CD4-positive, alpha-beta T cell treated with Interleukin-4 for 1 hour (primary cell): ENCODE data around the gene SIX6.
"Not testable (repeated sequence)": the region's sequence is repeated elsewhere in the genome, so short reads cannot be mapped to it uniquely, and the experiment has no call there.

Source experiments
- DNase-seq, 2 donors: peaks; one replicate each; pipeline ENCODE4 v3.0.0-alpha.2; 2020 to 2022

The SIX6 gene

GRCh38 chr14:60508707-60509437 lies at the start of gene SIX6:
Gene SIX6 (plus strand): TSS chr14:60509146. CDS start chr14:60509399, 253 bp downstream.
- DNase-seq: no peak

- not testable (repeated sequence) for DNase-seq
These were observed 28.7 kb upstream of the SIX6 start for GRCh38 chr14:60480248-60480647.

- DNase-seq: no peak
These were observed 26.2 kb upstream of the SIX6 start for GRCh38 chr14:60482743-60483142.

GRCh38 chr14:60485057-60485597 lies 23.8 kb upstream of the SIX6 start:
- no peak for DNase-seq

GRCh38 chr14:60485598-60486251 lies 23.2 kb upstream of the SIX6 start, which contains the start of gene C14orf39:
Gene C14orf39 (minus strand): TSS chr14:60486063. CDS start chr14:60485078, 985 bp downstream.
- no peak for DNase-seq

DNA sequence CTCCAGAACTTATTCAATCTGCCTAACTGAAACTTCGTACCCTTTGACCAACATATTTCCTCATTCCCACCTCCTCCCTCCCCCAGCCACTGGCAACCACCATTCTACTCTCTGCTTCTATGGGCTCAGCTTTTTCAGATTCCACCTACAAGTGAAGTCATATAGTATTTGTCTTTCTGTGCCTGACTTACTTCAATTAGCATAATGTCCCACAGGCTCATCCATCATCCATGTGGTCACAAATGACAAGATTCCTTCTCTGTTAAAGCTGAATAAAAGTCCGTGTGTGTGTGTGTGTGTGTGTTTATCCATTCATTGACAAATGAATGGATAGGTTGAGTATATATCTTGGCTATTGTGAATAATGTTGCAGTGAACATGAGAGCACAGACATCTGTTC lies 21.7 kb upstream of the SIX6 start:
- DNase-seq: no peak

GRCh38 chr14:60488175-60488574 lies 20.8 kb upstream of the SIX6 start:
- no peak for DNase-seq

DNA sequence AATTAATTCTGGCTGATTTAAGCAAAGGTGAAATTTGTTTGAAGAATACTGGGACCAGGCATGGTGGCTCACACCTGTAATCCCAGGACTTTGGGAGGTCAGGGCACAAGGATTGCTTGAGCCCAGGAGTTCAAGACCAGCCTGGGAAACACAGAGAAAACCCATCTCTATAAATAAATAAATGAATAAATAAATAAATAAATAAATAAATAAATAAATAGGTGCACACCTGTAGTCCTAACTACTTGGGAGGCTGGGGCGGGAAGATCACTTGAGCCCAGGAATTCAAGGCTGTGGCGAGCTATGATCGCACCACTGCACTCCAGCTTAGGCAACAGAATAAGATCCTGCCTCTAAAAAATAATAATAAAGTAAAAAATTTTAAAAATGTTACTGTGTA lies 18.7 kb upstream of the SIX6 start:
- no peak for DNase-seq

DNA sequence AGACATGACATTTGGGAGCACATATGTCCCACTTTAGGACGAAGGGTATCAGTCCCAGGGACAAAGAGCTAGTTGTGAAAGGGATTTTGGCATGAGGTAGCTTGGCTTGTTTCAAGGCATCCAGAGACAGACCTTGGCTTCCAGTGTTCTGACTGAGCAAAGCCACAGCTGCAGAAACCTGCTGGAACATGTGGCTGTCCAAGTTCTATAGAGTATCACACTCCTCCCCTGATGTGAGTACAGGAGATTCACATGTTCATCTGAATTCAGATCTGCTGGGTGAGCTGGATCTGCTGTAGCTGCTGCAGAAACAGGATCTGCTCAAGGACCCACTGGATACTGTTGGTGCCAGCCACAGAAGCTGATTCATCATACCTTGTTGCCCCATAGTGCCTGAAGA lies 13.0 kb upstream of the SIX6 start:
- DNase-seq: no peak

GRCh38 chr14:60502541-60502940 lies 6.4 kb upstream of the SIX6 start:
- no peak for DNase-seq

DNA sequence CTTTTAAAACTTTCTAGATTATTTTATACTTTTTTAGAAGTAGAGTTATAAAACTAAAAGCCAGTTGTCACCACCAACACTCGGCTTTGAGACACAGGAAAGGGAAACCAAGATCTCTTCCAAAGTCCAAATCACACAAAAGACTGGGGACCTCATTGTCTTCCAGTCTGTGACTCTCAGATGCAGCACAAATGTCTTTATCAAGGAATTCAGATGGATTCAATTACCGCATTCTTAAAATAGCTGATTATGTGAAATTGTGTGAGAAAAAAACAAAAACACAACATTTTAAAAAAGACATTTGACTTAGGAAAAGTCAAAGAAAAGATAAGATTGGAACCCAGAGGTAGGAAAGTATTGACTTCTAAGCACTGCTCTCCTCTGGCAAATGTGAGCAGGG lies 3.5 kb upstream of the SIX6 start:
- no peak for DNase-seq

DNA sequence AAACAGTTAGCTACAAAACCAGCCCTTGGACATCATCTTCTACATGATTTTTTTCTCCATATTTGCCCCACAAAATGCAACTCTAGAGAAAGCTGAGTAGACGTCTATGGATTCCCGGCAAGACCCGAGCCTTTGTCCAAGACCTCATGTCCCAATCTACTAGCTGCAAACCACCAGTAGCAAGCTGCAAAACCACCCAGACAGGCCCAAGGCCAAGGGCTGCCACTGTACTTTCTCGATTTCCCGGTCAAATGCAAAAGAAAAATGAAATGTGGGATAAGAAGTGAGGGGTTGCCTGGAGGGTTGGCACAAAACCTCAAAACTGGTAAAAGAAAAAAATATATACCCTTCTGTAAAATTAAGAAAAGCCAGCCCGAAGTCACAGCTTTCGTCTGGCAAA lies 2.9 kb upstream of the SIX6 start:
- DNase-seq: no peak

DNA sequence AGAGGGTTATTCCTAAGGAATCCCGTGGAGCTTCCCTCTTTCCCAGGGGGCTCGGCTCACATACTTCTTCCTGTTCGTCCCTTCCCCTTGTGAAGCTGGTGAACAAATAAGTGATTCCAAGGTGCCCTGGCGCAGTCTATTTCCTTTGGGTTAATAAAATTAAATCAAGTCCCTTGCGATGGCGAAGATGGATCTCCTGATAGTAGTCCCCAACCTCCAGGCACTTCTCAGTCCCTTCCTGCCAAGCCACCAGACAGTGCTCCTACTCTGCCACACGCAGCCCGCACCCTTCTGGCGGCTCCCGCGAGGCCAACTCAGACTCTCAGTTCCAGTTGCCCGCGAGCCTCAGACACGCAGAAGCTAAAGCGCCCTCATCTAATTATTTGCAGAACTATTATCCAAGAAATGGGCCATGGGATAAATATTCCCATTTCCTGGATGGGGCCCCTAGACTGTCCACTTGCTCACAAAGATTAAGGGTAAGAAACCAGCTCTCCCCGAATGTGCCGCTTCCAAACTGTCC lies 2.4 kb upstream of the SIX6 start:
- DNase-seq: no peak

DNA sequence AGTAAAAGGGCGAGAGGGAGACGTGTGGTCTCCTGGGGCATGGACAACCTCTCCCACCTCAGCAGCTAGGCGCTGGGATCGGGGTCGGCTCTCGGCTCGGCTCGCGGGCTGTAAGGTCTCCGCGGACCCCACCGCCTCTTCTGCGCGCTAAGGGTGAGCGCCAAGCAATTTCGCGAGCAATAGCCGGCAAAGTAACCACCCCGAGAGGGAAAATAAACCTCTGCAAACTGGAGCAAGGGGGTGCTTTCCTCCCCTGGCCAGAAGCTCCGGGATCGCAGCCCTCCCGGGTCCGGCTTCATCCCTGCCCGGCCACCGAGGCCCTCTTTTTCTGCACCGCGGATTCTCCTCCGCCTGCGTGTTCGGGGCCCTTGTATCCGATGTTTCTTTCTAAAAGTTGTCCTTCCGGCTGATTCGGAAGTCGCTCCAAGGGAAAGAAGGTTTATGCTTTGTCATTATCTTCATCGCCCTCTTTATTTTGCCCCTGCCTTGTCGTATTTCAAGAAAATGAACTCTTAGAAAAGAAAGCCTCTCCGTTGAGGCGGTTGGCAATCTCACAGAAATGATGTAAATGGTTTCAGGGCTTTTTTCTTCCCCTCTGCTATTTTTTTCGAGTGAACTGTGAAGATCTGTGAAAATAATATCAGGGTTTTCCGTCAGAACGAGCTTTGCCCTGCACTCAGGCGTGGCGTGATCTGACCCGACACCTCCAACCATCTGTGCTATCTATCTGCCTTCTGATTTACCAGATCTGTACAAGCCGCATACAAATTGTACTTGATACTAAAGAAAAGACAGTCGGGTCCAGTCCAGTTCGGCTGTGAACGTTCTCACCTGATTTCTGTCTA lies 1.7 kb upstream of the SIX6 start:
- no peak for DNase-seq

DNA sequence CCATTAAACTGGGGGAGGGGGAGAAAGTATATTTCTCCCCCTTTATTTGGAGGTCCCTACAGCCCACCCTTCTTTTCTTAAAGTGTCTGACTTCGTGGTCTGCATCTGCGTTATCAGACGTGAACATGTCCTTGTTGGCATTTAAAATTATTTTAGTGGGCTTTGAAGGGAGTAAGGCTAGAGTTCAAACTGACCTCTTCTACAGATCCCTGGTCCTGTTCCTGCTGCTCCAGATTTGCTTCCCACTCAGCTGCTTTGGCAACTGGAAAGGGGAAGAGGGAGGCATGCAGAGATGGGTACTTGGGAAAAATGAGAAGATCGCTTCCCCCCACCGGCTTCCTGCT lies 611 bp upstream of the SIX6 start:
- no peak for DNase-seq

- DNase-seq: no peak
These were observed 700 bp downstream of the SIX6 start for GRCh38 chr14:60509438-60510253.

- DNase-seq: no peak
These were observed 1.5 kb downstream of the SIX6 start for GRCh38 chr14:60510254-60510950.

DNA sequence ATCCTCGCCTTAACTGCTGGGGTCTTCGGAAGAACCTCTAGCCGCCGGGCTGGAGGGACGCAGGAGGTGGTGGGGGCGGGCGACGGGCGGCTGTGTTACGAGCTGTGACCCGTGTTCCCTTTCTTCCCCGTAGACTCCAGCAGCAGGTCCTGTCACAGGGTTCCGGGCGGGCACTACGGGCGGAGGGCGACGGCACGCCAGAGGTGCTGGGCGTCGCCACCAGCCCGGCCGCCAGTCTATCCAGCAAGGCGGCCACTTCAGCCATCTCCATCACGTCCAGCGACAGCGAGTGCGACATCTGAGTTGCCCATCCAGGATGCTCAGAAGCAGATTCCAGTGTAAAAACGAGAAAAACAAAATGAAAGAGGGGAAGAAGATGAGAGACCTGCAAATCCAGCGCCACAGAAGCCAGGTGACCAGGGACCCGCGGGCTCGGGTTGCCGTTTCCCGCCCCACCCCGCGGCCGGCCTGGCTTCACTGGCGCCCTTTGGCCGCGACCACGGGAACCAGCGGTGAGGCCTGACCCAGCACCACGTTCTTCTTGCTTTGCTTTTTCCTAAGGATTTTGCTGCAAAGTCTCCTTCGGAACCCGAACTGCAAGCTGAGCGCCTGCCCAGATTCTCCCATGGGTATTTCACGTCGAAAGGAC lies 2.1 kb downstream of the SIX6 start:
- DNase-seq: no peak

- DNase-seq: no peak
These were observed 3.2 kb downstream of the SIX6 start for GRCh38 chr14:60512126-60512525.

DNA sequence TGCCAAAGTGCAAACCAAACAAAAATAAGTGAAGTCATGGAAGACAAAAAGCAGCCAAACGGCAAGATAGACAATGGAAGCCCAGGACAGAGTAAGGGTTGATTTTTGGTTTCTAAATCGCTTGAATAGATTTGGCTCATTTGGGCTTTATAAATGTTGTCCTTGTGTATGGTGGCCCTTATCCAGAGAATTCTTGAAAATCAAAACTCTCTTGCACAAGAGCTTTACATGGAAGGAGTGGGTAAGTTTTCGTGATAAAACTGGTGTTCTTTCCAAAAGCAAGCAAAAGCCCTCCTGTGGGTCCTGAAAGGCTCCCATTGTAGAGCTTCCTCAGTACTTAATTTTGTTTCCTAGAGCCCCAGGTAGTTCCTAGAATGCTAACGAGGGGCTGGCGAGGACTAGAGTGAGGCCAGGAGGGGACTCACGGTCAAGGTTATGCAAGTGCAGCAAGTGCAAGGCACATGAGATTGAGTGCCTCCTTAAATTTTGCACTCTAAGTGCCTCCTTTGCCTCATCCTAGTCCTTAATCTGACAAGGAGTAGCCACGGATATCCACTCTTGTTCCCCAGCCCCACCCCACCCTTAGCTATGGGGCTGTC lies 4.1 kb downstream of the SIX6 start:
- no peak for DNase-seq

DNA sequence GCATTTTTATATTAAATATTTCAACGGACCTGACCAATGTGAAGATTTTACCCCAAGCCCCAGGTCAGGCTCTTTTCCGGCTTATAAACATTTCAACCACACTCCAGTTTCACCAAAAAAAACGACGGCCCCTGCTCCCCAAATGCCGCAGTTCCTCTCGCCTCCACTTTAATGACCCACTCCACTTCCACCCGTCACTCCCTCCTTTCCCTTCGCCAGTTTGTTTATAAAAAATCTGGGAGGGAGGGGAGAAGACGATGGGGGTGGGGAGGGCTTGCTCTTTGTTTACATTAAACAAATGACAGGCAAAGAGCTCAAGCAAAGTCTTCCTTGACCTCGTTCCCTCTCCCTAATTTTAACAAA lies 5.4 kb downstream of the SIX6 start:
- DNase-seq: no peak
